HepG2 (cell line): ENCODE results near the gene MTF2. TPM values are rescaled to one million over a fixed set of nuclear protein-coding genes. Genes with fewer than 3 reads are reported as not detected.

Experiments used
- ARID3A ChIP-seq: IDR thresholded peaks from 2 replicates; pipeline ENCODE4 v1.6.1; 2012; ENCODE audit warnings: low read depth, low read length, improper control_type of control experiment
- GMEB1 ChIP-seq: sonication (generic); formaldehyde crosslinking; IDR thresholded peaks from 2 replicates; pipeline ENCODE4 v1.5.1; 2020; ENCODE audit warnings: missing genetic modification reagents, mild to moderate bottlenecking, borderline replicate concordance
- MNT ChIP-seq: fragments of 450-650 bp; IDR thresholded peaks from 2 replicates; pipeline ENCODE4 v1.6.1; 2016
- SSRP1 ChIP-seq: IDR thresholded peaks from 2 replicates; pipeline ENCODE4 v1.6.1; 2016; ENCODE audit warnings: control low read depth
- SYNCRIP ChIP-seq: fragments of 200-400 bp; formaldehyde crosslinking; IDR thresholded peaks from 2 replicates; pipeline ENCODE4 v1.6.1; 2018; ENCODE audit warnings: mild to moderate bottlenecking, low read depth, low read length; ENCODE audit not compliant: insufficient read depth
- ZBED4 ChIP-seq: sonication (generic); formaldehyde crosslinking; IDR thresholded peaks from 2 replicates; pipeline ENCODE4 v1.4.0; 2020; ENCODE audit warnings: missing genetic modification reagents, borderline replicate concordance
- ZBTB46 ChIP-seq: sonication (generic); formaldehyde crosslinking; IDR thresholded peaks from 2 replicates; pipeline ENCODE4 v1.4.0; 2020; ENCODE audit warnings: mild to moderate bottlenecking, missing genetic modification reagents, borderline replicate concordance
- ZC3H13 ChIP-seq: sonication (generic); formaldehyde crosslinking; IDR thresholded peaks from 2 replicates; pipeline ENCODE4 v1.8.1; 2023; ENCODE audit warnings: mild to moderate bottlenecking, missing genetic modification reagents, moderate library complexity
- ZFP36 ChIP-seq: fragments of 150-350 bp; IDR thresholded peaks from 2 replicates; pipeline ENCODE4 v1.6.1; 2018; ENCODE audit warnings: borderline replicate concordance, low read length, low read depth; ENCODE audit not compliant: partially characterized antibody
- ZNF280B ChIP-seq: sonication (generic); formaldehyde crosslinking; IDR thresholded peaks from 2 replicates; pipeline ENCODE4 v1.5.0; 2020; ENCODE audit warnings: missing genetic modification reagents, mild to moderate bottlenecking, borderline replicate concordance
- ZNF773 ChIP-seq: sonication (generic); formaldehyde crosslinking; IDR thresholded peaks from 2 replicates; pipeline ENCODE4 v1.4.0; 2020; ENCODE audit warnings: missing genetic modification reagents, borderline replicate concordance
- polyA plus RNA-seq, 8 experiments: library from polyadenylated mRNA; depleted of rRNA in 3 of 8; stranded (reverse) in 7 of 8; unstranded in 1 of 8; fragments of >200 nt; fragmentation: Illumina TruSeq in 4 of 8; extraction: Trizol in 4 of 8; gene quantifications; 2 replicates each; pipeline versions ENCODE4 v1.2.1 to v1.2.3, GENCODE V29; 2011 to 2016; ENCODE audit warnings: low read depth in 4 of 8, missing spikeins in 1 of 8, mixed read lengths in 1 of 8; ENCODE audit not compliant: insufficient read depth in 1 of 8
- total RNA-seq, 5 experiments: library from RNA; depleted of rRNA; stranded (reverse); fragments of >200 nt; fragmentation: Illumina TruSeq; extraction: Trizol; gene quantifications; 2 replicates each; pipeline ENCODE4 v1.2.3, GENCODE V29; 2016; ENCODE audit warnings: low read depth in 1 of 5

MTF2 gene
- total and polyA plus RNA-seq, 2 of the 13 experiments (the other 11 are each of a cell fraction or from before 2014, with no cell fraction given): 48.7 to 53.9 TPM

GRCh38 chr1:93179886-93180722, 101.0 kb downstream of the MTF2 start, which contains the start of gene TMED5 (continued):
- TF ChIP-seq ZBED4 (CRISPR knock-in tag) (0 out of 2 replicates have a peak, but pooled peaks have one; percentile 11), ZNF773 (0 out of 2 replicates have a peak, but pooled peaks have one; percentile 9), ARID3A (no peak), SYNCRIP (no peak), ZFP36 (no peak), ZNF280B (CRISPR knock-in tag) (peak; percentile 82; the same call in 1 of the 2 replicates), MNT (peak; percentile 52; the same call in 1 of the 2 replicates), GMEB1 (CRISPR knock-in tag) (peak; percentile 99), SSRP1 (CRISPR knock-in tag) (no peak), ZBTB46 (CRISPR knock-in tag) (no peak), ZC3H13 (peak; percentile 24; the same call in 1 of the 2 replicates)
